ENCODE measurements around the gene IFNA4. TPM values are rescaled to one million over a fixed set of nuclear protein-coding genes. Genes with fewer than 3 reads are reported as not detected.
"Not testable (repeated sequence)": the region's sequence is repeated elsewhere in the genome, so short reads cannot be mapped to it uniquely, and the experiment has no call there.

Gene IFNA4
- total RNA-seq, 1 donor from 2014 or later = not detected

GRCh38 chr9:21210782-21211181, 23.4 kb upstream of the IFNA4 start:
- DNase-seq; ATAC-seq; H3K27ac ChIP-seq; intact Hi-C loops (cut with DNase I); H3K4me1 ChIP-seq; H3K27me3 ChIP-seq (ENCODE audit: low read depth); H3K4me3 ChIP-seq; H3K36me3 ChIP-seq; H3K9me3 ChIP-seq: not testable (repeated sequence)

DNA sequence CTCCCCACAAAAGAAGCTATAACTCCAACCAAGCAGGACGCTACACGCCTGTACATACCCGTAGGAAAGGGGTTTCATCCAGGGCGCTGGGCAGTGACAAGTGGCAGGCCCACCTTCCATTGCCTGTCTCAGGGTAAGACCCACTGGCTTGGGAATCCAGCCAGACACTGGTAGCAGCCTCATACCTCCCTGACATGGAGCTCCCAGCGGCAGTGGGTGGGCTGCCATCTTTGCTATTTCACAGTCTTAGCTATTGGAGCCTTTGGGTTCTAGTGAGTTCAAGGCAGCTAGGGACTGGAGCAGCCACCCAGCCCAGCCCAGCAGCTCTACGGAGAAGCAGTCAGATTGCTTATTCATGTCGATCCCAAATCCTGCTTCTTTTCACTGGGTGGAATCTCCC, 22.9 kb upstream of the IFNA4 start:
- no peak overlapping the region for H3K27ac ChIP-seq
- TF ChIP-seq CTCF (IDR thresholded peaks at IDR 0.05) = no peak
- no peaks in the 10 kb centered on the region for H3K9me3 ChIP-seq
- no peak for ATAC-seq
- no peak for DNase-seq
- H3K4me3 ChIP-seq = no peak overlapping the region
- no peaks in the 10 kb centered on the region for H3K36me3 ChIP-seq
- no peaks in the 10 kb centered on the region for H3K4me1 ChIP-seq
- no peaks in the 10 kb centered on the region for H3K27me3 ChIP-seq (ENCODE audit: low read depth)
- intact Hi-C loops (cut with DNase I) = no loop called here

- H3K27me3 ChIP-seq (ENCODE audit: low read depth); H3K27ac ChIP-seq; intact Hi-C loops (cut with DNase I); H3K4me3 ChIP-seq; H3K36me3 ChIP-seq; DNase-seq; H3K9me3 ChIP-seq; ATAC-seq; H3K4me1 ChIP-seq: not testable (repeated sequence)
Observed at GRCh38 chr9:21207043-21207442, 19.7 kb upstream of the IFNA4 start, which contains the start of gene IFNA10. Gene IFNA10, minus strand, starts transcription at chr9:21207143. Its CDS starts 46 bp downstream, at chr9:21207097.

- no peak for DNase-seq
- H3K4me3 ChIP-seq = no peak overlapping the region
- no peaks in the 10 kb centered on the region for H3K4me1 ChIP-seq
- ATAC-seq = no peak
- TF ChIP-seq CTCF (IDR thresholded peaks at IDR 0.05) = no peak
- intact Hi-C loops (cut with DNase I) = no loop called here
- H3K36me3 ChIP-seq = no peaks in the 10 kb centered on the region
- no peaks in the 10 kb centered on the region for H3K9me3 ChIP-seq
- no peak overlapping the region for H3K27ac ChIP-seq
- no peaks in the 10 kb centered on the region for H3K27me3 ChIP-seq (ENCODE audit: low read depth)
Observed at GRCh38 chr9:21205204-21205603, 17.8 kb upstream of the IFNA4 start.

- H3K27me3 ChIP-seq (ENCODE audit: low read depth); H3K4me3 ChIP-seq; intact Hi-C loops (cut with DNase I); H3K27ac ChIP-seq; H3K36me3 ChIP-seq; H3K4me1 ChIP-seq; DNase-seq; ATAC-seq; H3K9me3 ChIP-seq: not testable (repeated sequence)
Observed at GRCh38 chr9:21202105-21202504, 14.7 kb upstream of the IFNA4 start, which contains the start of gene IFNA7. Gene IFNA7, minus strand, starts transcription at chr9:21202205. Its CDS starts 40 bp downstream, at chr9:21202165.

DNA sequence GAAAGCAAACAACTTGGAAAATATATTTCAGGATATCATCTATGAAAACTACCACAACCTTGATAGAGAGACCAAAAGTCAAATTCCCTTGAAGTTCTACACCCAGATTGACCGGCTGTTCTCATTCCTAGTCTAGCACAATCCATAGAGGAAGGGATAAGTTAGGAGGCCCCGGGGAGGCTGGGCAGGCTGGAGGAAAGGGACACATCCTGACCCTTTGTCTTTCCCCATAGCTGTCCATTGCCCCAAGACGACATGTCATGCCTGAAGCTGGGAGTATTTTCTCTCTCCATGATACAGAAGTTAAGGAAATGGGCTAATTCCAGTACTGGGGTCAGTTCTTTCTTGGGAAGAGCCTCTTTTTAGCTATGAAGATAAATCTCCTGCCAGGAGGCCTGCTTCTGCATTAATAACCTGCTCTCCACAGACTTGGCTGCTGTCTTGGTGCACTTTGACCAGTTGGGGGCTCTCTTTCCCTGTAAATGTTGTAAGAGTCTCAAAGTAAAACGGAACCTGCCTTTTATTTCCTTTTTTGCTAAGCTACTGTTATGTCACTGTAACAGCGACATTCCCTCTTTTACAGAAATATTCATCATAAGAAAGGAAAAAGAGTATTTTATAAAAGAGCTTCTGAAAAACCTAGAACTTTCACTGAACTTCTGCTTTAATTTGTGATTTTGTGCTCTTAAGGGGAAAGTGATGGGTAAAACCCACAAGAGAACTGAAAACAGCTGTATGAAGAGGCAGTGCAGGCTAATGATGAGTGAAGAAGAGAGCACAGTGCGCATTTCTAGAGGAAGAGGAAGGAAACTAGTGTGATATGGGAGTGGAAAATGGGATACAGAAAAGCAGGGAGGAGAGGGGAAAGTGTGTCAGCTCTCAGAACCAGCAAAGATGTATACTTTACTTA, 7.7 kb upstream of the IFNA4 start:
- H3K27ac ChIP-seq; H3K4me1 ChIP-seq; intact Hi-C loops (cut with DNase I); H3K36me3 ChIP-seq; H3K4me3 ChIP-seq; H3K27me3 ChIP-seq (ENCODE audit: low read depth); DNase-seq; H3K9me3 ChIP-seq: not testable (repeated sequence)
- TF ChIP-seq CTCF (IDR thresholded peaks at IDR 0.05) = peak; percentile 63
- peak; percentile 84 to 86 for ATAC-seq

Measured in lower lobe of right lung (tissue), 2 donors.